Activated CD8-positive, alpha-beta memory T cell treated with anti-CD3 and anti-CD28 coated beads for 36 hours (primary cell): ENCODE results near the gene SERINC1. TPM values are rescaled to one million over a fixed set of nuclear protein-coding genes. Genes with fewer than 3 reads are reported as not detected.
"Not testable (repeated sequence)": the region's sequence is repeated elsewhere in the genome, so short reads cannot be mapped to it uniquely, and the experiment has no call there.

Experiments
- CTCF ChIA-PET: fragments of 350-600 bp; sonication (Branson Sonifier 250); formaldehyde crosslinking; loops from one replicate; lab custom pipeline; 2021; ENCODE audit warnings: antibody characterized with exemption; lab: Charles Lee
- POLR2A ChIA-PET: fragments of 350-600 bp; sonication (Branson Sonifier 250); formaldehyde crosslinking; loops from one replicate; lab custom pipeline; 2021; ENCODE audit warnings: antibody characterized with exemption; lab: Charles Lee
- total RNA-seq, 2 experiments: library from RNA; stranded (reverse); gene quantifications; one replicate each; pipeline ENCODE4 v1.2.3, GENCODE V29; 2021

The SERINC1 gene
- total RNA-seq = 10 to 100 TPM; 49.3 to 51.5 TPM

DNA sequence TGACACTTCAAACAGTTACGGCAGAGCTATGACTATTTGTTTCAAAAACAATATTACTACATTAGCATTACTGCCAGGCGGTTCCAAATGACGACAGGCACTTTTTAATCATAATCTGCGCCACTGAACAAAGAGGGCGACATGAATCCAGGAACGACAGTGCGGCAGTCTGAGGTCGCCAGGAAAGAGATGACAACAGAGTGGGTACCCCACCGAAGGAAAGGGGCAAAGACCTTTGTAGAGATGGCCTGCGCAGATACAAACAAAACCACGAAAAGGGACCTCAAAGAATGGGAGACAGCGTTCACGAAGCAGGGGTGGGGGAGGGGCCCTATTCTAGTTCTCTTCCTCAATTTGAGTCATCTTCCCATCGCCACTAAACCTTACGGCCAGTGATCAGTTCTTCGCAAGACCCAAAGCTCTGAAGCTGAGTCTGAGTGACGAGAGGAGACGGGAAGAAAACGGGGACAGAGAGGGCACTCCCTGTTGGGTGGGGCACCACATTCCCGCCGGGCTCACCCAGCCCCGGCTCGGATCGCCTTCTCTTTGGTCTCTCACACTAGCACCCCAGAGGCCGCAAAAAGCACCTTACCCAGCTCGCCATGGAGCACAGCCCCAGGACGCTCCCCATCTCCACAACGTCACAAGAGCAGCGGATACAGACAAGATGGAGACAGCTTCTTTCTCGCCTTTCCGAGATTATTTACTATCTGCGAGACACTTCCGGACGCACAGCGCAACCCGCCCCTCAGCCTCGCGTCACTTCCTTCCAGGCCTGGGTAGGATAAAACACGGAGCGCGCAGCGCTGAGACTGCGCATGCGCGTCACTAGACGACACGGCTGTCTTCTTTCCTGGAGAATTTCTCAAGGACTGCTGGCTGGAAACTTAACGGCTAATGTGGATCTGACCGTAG is at the start of gene SERINC1:
Gene SERINC1 (minus strand): TSS at position 701 of the 915 bp plus-strand sequence. CDS start 70 bp downstream, at position 631.
- ChIA-PET POLR2A (interaction anchor here (0.7 to 2.1 kb wide), 6 partner anchors 17 to 77 kb away, joined by 3 to 7 read pairs (median 4); partner anchors contain the start of gene HSF2), CTCF (no interaction called here)

- ChIA-PET CTCF (interaction anchor here (1.0 kb wide), 1 partner anchor 19 kb away, joined by 3 read pairs; no protein-coding TSS in a partner anchor), POLR2A (no interaction called here)
Measured at GRCh38 chr6:122511193-122511924, 39.8 kb upstream of the SERINC1 start.

- CTCF ChIA-PET, POLR2A ChIA-PET: not testable (repeated sequence)
Measured at GRCh38 chr6:122505170-122505569, 33.6 kb upstream of the SERINC1 start.

GRCh38 chr6:122501475-122501874 is 29.9 kb upstream of the SERINC1 start:
- ChIA-PET CTCF (no interaction called here), POLR2A (no interaction called here)

DNA sequence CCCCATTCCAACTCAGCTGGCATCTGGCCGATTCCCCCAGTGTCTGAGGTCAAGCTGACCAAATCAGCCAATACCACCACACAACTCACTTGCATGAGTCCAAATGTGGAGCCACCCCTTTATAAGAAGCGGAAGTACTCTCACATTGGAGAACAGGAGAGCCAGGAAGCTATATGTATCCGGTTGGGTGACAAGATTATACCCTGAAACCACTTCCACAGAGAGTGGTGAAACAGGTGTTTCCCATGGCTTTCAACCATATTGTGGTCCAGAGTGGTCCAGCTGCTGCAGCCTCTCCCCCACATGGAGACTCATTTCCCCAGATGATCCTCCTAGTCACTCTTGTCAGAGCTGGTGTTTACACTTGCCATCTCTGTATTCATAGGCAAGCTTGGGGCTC is 24.0 kb upstream of the SERINC1 start:
- POLR2A ChIA-PET = no interaction called here
- CTCF ChIA-PET = no interaction called here

- POLR2A ChIA-PET = no interaction called here
- CTCF ChIA-PET = no interaction called here
Measured at GRCh38 chr6:122494665-122495272, 23.2 kb upstream of the SERINC1 start.

GRCh38 chr6:122491919-122492555 is 20.4 kb upstream of the SERINC1 start:
- POLR2A ChIA-PET = no interaction called here
- CTCF ChIA-PET = interaction anchor here (0.9 to 2.7 kb wide), 8 partner anchors 19 to 76 kb away, joined by 3 to 15 read pairs (median 3); no protein-coding TSS in a partner anchor

DNA sequence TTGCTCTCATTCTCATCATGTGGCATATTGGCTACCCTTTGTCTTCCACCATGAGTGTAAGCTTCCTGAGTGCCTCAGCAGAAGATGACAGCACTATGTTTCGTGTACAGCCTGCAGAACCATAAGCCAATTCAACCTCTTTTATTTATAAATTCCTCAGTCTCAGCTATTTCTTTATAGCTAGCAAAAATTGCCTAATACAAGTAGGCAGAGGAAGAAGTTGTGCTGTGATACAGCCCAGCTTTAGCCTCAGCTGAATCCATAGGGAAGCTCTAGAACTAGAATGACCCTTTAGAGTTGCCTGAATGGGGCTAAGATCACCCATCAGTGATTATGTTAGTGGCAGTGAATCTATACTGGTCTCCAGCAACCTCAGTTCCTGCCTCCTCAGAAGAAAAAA is 19.0 kb upstream of the SERINC1 start:
- CTCF ChIA-PET = interaction anchor here (1.2 to 2.7 kb wide), 2 partner anchors 40 to 45 kb away, joined by 3 to 15 read pairs; no protein-coding TSS in a partner anchor
- POLR2A ChIA-PET = no interaction called here

- CTCF ChIA-PET = no interaction called here
- POLR2A ChIA-PET = no interaction called here
Measured at GRCh38 chr6:122484760-122485159, 13.2 kb upstream of the SERINC1 start.

- POLR2A ChIA-PET = no interaction called here
Measured at GRCh38 chr6:122482750-122483080, 11.1 kb upstream of the SERINC1 start.

GRCh38 chr6:122476131-122476530 is 4.5 kb upstream of the SERINC1 start:
- CTCF ChIA-PET = no interaction called here
- POLR2A ChIA-PET = no interaction called here

More at GRCh38 chr6:122482750-122483080, 11.1 kb upstream of the SERINC1 start:
- CTCF ChIA-PET = no interaction called here

DNA sequence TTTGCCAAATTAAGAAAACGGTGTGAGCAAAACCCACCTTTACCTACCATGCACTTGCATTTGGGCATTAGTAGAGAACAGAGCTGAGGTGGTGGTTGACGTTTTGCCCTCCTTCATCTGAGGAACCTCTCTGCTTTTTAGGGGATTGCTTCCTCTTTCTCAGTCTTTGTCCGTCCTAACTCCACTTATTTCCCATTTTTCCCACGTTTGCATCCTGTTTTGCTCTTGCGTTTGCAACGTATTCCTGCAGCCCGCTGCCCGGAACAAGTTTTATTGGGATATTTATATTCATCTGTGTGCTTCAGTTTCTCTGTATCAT is 374 bp upstream of the SERINC1 start:
- ChIA-PET CTCF (no interaction called here), POLR2A (interaction anchor here (0.7 to 2.1 kb wide), 5 partner anchors 18 to 78 kb away, joined by 3 to 7 read pairs (median 3); partner anchors contain the start of gene HSF2)

DNA sequence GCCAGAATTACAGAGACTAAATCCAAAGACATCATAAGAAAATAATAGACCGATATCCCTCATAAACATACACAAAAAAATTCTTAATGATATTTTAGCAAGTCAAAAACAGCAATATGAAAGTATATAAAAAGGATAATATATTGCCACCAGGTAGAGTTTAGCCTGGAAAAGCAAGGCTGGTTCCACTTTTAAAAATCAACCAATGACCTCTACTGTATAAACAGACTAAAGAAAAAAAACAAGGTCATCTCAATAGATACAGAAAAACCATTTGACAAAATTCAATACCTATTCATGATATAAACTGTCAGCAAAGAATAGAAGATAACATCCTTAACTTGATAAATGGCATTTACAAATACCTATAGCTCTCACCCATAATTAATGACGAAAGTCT is 9.7 kb downstream of the SERINC1 start:
- ChIA-PET CTCF (no interaction called here), POLR2A (no interaction called here)

DNA sequence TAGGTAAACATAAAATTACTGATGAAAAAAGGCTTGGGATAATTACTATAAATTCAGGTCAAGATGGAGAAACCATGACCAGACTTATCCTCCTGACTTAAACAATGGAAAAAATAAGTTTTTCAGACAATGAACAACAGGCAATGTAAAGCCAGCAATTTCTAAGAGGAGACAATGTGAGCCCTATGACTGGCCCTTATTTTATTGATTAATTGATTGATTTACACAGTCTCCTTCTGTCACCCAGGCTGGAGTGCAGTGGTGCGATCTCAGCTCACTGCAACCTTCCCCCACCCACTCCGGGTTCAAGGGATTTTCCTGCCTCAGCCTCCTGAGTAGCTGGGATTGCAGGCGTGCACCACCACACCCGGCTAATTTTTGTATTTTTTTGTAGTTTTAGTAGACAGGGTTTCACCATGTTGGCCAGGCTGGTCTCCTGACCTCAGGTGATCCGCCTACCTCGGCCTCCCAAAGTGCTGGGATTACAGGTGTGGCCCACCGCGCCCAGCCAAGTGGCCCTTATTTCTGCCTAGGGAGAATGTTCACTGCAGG is 11.7 kb downstream of the SERINC1 start:
- POLR2A ChIA-PET, CTCF ChIA-PET: not testable (repeated sequence)

- ChIA-PET POLR2A (no interaction called here), CTCF (no interaction called here)
Measured at GRCh38 chr6:122459240-122459639, 12.4 kb downstream of the SERINC1 start.

GRCh38 chr6:122458087-122458486 is 13.5 kb downstream of the SERINC1 start:
- POLR2A ChIA-PET = no interaction called here
- CTCF ChIA-PET = no interaction called here

DNA sequence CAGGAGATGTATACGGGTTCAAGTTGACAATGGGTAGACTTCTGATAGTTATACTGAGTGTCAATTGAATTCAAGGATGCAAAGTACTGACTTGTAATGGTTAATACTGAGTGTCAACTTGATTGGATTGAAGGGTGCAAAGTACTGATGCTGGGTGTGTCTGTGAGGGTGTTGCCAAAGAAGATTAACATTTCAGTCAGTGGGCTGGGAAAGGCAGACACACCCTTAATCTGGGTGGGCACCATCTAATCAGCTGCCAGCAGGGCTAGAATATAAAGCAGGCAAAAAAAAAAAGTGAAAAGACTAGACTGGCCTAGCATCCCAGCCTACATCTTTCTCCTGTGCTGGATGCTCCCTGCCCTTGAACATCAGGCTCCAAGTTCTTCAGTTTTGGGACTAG is 16.5 kb downstream of the SERINC1 start:
- CTCF ChIA-PET, POLR2A ChIA-PET: not testable (repeated sequence)

GRCh38 chr6:122454673-122455072 is 16.9 kb downstream of the SERINC1 start:
- POLR2A ChIA-PET = no interaction called here

GRCh38 chr6:122452509-122452908 is 19.1 kb downstream of the SERINC1 start:
- CTCF ChIA-PET = no interaction called here
- POLR2A ChIA-PET = no interaction called here

More at GRCh38 chr6:122454673-122455072, 16.9 kb downstream of the SERINC1 start:
- CTCF ChIA-PET = no interaction called here
